Stimulated activated CD8-positive, alpha-beta memory T cell treated with anti-CD3 and anti-CD28 coated beads, Interleukin-12 subunit alpha, Interleukin-12 subunit beta, amount 100 ng/mL, for 24 hours (primary cell): ENCODE data around the gene ASB15.

Experiments used
- DNase-seq: peaks from one replicate; pipeline ENCODE4 v3.0.0-alpha.2; 2020; ENCODE audit errors: extremely low read depth

Gene ASB15

DNA sequence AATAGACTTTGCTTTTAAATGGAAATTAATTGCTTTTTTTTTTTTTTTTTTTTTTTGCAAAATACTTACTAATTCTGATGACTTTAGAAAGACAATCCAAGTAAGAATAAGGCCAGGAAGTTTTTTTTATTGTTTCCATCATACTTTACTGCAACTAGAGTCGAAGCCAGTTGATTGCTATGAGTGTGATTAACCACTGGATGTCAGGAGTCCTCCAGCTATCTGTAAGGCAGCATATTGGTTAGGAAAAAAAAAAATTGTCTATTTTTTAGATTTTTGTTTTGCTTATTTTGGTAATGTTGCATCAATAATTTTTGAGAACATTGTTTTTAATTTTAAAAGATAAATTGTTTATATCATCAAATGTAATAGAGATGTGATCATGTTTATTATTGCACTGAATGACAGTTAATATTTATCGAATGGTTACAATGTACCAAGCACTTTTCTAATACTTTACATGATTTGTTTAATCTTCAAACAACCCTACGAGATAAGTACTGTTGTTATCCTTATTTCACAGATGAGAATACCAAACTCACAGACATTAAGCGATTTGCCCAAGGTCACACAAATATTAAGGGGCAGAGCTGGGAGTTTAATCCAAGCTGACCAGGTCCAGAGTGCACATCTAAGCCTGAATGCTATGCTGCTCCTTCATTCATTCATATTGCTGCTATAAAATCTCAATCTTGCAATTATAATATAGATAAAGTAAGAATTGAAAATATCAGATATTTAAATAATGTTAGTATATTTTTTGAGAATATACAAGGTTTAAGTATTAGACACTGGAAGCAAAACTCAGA, 34.1 kb downstream of the ASB15 start:
- no peak for DNase-seq

- no peak for DNase-seq
Observed at GRCh38 chr7:123637203-123637602, 35.6 kb downstream of the ASB15 start.

DNA sequence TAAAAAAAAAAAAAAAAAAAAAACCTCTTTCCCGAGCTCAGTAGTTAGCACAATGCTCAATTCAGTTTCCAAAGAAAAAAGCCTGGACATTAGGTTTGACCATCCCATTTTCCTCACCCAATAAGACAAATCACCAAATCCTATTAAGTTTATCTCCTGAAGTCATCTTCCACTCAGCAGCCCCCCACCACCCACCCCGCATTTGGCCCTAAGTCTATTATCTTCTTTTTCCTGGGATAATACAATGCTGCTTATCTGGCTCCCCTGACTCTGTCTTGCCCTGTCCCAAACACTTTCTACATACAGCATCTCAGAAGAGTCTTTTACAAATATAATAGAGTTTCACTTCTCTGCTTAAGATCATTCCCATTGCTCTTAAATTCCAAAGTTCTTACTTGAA, 36.3 kb downstream of the ASB15 start:
- no peak for DNase-seq

- DNase-seq, result no peak
Observed at GRCh38 chr7:123639631-123640030, 38.0 kb downstream of the ASB15 start.

DNA sequence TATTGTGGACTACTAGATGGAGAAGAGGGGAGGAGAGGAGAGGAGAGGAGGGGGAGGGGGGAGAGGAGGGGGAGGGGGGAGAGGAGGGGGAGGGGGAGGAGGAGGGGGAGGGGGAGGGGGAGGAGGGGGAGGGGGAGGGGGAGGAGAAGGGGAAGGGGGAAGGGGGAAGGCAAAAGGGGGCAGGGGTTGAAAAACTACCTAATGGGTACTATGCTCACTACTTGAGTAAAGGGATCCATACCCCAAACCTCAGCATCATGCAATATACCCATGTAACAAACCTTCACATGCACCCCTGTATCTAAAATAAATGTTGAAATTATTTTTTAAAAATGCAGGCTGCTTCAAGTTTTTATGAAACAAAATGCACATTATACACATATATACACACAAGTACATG, 39.0 kb downstream of the ASB15 start:
- no peak for DNase-seq

DNA sequence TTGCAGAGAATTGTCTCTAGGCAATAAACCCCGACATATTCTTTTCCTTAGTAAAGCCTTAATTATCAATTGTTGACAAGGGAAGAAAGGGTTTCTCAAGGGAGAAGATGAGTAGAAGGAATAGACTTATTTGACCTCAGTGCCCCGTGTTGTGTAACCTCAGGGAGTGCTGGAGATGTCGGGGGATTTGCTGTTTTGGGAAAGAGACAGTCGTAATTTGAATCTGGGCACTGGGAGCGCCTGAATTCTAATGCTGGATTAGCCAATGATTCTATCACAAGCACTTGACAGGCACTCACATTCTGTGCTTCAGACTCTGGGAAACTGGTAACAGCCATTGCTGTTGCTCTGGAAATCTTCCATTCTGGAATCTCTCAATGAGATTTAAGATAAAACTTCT, 40.3 kb downstream of the ASB15 start:
- DNase-seq, result no peak

DNA sequence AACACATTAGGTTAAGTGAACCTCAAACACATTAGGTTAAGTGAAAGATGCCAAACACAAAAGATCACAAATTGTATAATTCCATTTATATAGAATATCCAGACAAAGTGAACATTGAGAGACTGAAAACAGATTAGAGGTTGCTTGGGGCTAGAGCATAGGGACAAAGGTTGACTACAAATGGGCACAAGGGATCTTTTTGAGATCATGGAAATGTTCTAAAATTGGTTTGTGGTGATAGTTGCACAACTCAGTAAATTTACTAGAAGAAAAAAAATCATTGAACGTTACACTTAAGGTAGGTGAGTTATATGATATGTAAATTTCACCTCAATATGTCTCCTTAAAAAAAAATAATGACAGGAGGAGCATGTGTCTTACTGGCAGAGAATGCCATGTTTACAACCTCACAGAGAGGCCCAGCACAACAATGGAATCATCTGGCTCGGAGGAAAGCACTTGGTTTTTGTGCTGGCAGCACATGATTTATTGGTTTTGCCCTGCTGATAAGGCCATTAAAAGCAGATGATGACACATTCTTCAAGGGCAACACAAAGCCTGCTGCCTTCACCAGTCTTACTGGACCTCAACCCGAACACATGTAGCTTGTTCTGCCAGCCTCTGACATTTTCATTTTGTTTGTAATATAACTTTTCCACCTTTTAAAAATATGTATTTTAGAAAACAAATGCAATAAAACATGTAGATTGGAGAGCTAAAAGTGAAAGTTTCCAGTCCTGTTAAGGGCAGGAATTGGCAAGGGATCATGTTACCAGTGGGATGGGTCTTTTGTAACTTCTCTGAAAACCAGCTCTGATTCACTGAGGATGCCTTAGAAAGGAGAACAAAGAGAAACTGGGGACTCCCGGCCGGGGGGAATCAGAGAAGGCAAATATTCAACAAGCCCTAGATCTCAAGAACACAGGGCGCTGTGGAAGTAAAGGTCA, 42.1 kb downstream of the ASB15 start:
- no peak for DNase-seq

GRCh38 chr7:123645516-123645915, 43.9 kb downstream of the ASB15 start:
- DNase-seq, result no peak

- DNase-seq, result no peak
Observed at GRCh38 chr7:123647106-123647730, 45.6 kb downstream of the ASB15 start.

DNA sequence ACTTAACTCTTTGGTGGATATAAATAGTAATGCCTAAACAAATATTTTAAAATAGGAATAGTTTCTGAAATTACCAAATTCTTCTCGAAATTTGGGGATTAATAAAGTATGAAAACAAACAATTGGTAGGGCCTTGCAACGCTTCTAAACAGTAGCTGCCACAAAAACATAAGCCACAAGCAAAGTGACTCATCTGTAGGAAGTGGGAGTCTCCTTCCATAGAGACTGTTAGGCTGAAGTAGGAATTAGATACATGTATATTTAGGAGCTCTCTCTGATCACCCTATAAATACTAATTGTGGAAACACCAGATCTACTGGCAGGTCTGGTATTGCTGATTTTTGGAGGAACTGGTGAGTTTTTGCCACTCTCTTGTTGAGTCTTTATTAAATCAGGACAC, 48.3 kb downstream of the ASB15 start:
- DNase-seq, result no peak

DNA sequence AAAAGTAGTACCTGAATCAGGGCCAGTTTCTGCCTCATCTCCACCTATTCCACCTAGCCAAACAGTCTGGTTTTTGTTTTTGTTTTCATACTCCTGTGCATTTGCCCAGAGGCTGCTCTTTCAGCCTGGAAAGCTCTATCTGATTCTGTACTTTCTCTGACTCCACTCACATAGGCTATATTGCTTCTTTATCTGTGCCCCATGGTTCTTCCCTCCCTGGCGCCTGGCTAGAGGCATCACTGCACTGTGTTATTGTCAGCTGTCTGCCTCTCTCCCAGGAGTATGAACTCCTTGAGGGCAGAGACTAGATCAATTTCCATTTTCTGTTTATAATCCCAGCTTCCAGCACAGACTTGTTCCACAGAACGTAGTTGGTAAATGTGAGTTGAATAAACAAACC, 49.0 kb downstream of the ASB15 start:
- DNase-seq, result no peak

DNA sequence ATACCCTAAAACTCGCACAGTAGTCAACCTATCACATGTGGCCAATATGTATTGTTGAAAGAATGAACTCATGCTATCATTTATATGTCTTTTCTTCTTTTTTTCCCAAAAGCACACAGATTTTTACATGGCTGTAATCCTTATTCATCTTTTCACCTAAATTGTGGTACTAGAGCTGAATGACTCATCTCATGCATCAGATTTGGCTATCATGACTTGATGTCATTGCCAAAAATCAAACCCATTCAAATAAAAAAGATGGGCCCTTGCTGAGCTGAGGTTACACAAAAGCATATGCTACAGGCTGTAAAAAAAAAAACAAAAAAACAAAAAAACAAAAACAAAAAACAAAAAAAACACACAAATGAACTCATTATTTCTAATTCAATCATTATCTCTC, 50.8 kb downstream of the ASB15 start:
- DNase-seq, result no peak

GRCh38 chr7:123653162-123653561, 51.5 kb downstream of the ASB15 start:
- DNase-seq, result no peak

DNA sequence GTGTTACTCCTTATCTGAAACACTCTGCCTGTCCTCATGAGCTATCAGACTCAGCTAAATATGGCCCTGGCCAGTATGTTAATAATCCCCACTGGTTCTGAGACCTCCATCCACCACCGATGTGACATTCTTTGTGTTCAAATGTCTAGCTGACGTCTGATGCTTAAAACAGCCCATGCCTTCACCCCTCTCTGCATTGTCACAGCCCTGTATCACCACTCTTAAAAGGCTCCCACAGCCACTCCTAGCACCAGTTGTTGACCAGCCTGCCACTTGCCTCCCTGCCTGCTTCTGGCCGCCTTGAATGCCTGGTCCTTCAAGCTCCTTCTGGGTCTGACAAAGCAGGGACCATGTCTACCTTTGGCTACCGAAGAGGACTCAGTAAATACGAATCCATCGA, 54.0 kb downstream of the ASB15 start, which contains the start of gene LMOD2:
TSS of gene LMOD2 (plus strand) at position 253 of the 400 bp plus-strand sequence. CDS start at position 351, 98 bp downstream.
- DNase-seq, result no peak

DNA sequence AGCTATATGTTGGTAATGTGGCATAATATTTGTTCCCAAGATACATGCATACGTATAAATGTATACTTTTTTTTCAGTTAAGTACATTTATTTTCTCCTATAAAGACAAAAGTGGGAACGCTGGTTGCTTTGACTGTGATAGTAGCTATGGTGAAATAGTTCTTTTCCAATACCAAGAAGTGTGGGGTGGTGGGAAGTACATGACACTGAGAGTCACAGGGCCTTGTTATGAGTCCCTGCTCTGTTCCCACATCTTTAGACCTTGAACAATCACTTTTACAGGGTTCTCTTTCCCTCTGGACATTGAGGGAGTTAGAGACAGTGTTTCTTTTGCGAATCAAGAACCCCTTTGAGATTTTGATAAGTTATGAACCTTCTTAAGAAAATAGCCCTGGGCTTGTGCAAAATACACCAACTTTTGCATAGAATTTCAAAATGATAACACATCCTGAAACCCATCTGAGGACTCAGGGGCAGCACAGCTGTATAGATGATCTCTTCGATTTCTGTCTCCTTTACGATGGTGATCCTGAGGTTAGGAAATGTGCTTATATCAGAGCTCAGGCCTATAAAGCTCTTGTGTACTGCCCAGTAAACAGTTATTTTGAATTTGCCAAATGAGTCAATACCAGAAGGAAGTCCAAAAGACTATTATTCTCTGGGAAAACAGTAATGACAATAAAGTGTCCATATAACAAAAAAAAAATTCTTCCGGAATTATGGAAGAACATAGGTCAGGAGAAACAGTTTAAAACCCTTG, 55.1 kb downstream of the ASB15 start:
- no peak for DNase-seq

DNA sequence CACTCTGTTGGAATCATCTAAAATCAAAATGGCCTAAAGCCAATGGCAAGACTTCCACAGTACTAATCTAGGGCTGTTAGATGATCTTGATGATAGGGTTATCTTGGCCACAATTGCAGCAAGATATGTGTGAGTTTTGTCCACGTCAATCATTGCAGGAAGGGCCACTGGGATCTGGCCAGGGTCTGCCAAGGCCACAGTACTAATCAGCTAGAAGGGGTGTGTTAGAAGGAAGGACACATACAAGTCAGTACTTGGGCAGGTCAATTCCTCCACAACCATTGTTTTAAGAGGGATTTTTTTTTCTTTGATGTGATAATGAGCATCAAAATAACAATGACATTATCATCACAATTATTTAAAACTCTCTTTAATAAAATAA, 55.7 kb downstream of the ASB15 start:
- DNase-seq, result no peak

GRCh38 chr7:123658023-123658422, 56.4 kb downstream of the ASB15 start:
- DNase-seq, result no peak

GRCh38 chr7:123660514-123661354, 59.1 kb downstream of the ASB15 start:
- DNase-seq, result no peak

DNA sequence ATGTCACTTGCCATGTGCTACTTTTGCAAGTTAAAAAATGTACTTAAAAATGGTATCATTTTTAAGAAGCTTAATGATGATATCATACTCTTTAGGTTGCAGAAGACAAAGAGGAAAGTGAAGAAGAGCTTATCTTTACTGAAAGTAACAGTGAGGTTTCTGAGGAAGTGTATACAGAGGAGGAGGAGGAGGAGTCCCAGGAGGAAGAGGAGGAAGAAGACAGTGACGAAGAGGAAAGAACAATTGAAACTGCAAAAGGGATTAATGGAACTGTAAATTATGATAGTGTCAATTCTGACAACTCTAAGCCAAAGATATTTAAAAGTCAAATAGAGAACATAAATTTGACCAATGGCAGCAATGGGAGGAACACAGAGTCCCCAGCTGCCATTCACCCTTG, 60.1 kb downstream of the ASB15 start:
- no peak for DNase-seq

- DNase-seq, result no peak
Observed at GRCh38 chr7:123662293-123662692, 60.7 kb downstream of the ASB15 start.

DNA sequence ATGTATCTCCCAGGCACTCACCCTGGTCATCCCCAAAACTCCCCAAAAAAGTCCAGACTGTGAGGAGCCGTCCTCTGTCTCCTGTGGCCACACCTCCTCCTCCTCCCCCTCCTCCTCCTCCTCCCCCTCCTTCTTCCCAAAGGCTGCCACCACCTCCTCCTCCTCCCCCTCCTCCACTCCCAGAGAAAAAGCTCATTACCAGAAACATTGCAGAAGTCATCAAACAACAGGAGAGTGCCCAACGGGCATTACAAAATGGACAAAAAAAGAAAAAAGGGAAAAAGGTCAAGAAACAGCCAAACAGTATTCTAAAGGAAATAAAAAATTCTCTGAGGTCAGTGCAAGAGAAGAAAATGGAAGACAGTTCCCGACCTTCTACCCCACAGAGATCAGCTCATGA, 61.1 kb downstream of the ASB15 start:
- DNase-seq, result no peak
